Esophagus squamous epithelium (tissue), 5 donors: ENCODE results near the gene HIPK2. TPM values are rescaled to one million over a fixed set of nuclear protein-coding genes. Genes with fewer than 3 reads are reported as not detected.

Experiments used
- DNase-seq: peaks from one replicate; lab custom pipeline; 2025; lab: John Stamatoyannopoulos, UW
- H3K27ac ChIP-seq, 4 donors: fragments of 200-600 bp; sonication (generic); one replicate each; pipeline ENCODE4 v1.5.1; 2016 to 2019; ENCODE audit warnings: mild to moderate bottlenecking in 1 of 4
- H3K27me3 ChIP-seq, 4 donors: fragments of 200-600 bp; sonication (generic); 1 replicate in 3 of 4; 2 replicates in 1 of 4; pipeline versions ENCODE4 v1.5.1 to v1.6.0; 2017 to 2021; ENCODE audit warnings: antibody characterized with exemption in 1 of 4
- H3K36me3 ChIP-seq, 3 donors: fragments of 200-600 bp; sonication (generic); one replicate each; pipeline ENCODE4 v1.5.1; 2016 to 2019
- H3K4me1 ChIP-seq, 3 donors: fragments of 200-600 bp; sonication (generic); one replicate each; pipeline ENCODE4 v1.5.1; 2017 to 2019
- H3K4me3 ChIP-seq, 4 donors: fragments of 200-600 bp; sonication (generic); 1 replicate in 3 of 4; 2 replicates in 1 of 4; pipeline ENCODE4 v1.5.1; 2016 to 2019; ENCODE audit warnings: mild to moderate bottlenecking in 2 of 4, moderate library complexity in 1 of 4
- H3K9me3 ChIP-seq, 3 donors: fragments of 200-600 bp; sonication (generic); one replicate each; pipeline ENCODE4 v1.5.1; 2016 to 2019
- POLR2A ChIP-seq, 4 donors: fragments of 450-650 bp; IDR thresholded peaks; one replicate each; pipeline ENCODE4 v1.6.1; 2017; ENCODE audit warnings: antibody characterized with exemption in 4 of 4, mild to moderate bottlenecking in 4 of 4, moderate library complexity in 3 of 4
- WGBS, 2 donors: methylation state at CpG; one replicate each; pipeline ENCODE4 v1.1.5; 2018; 5-methylcytosine and 5-hydroxymethylcytosine counted together
- intact Hi-C: fragments of 100-400 bp; cut with DNase I; formaldehyde crosslinking; loops from one replicate; pipeline ENCODE4 v1.15.0; 2022
- total RNA-seq, 4 donors: library from RNA; depleted of rRNA; stranded (reverse); fragments of >200 nt; gene quantifications; one replicate each; pipeline ENCODE4 v1.1.0, GENCODE V29; 2016
- TF ChIP-seq, protein P1 (sequence below), 6 experiments: fragments of 450-650 bp in 4 of 6; fragments of 200-600 bp in 2 of 6; sonication (generic) in 2 of 6; IDR thresholded peaks; one replicate each; pipeline ENCODE4 v1.5.1; 2016 to 2019; ENCODE audit warnings: antibody characterized with exemption in 6 of 6, mild to moderate bottlenecking in 4 of 6, moderate library complexity in 4 of 6
- donor health status: DM: yes; HTN: yes; CAD: no.

Gene HIPK2
- total RNA-seq, 4 donors from 2014 or later: 17.8 to 37.9 (median 29.3) TPM

DNA sequence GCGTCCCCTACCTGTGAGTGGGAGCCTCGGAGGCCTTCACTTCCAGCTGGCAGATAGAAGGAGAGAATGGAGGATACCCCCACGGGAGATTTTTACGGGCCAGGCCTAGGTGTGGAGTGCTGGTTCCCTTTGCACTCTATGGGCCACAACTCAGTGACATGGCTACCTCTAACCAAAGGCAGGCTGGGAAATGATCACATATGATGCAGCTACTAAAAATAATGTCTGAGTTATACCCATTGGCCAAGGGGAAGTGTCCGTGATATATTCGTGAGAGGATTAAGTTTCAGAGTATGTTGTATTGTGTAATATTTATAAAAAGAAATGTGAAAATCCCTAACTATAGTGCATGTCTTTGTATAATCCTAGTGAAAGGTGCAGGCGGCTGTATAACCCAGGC lies 13.5 kb upstream of the HIPK2 start:
- no peaks in the 10 kb centered on the region for H3K27me3 ChIP-seq
- intact Hi-C loops: no loop called here
- H3K36me3 ChIP-seq: peaks cover 0 to 20% (median 0%) of the 10 kb centered on the region in 3 donors
- 83 to 89% methylated on average over 6 to 7 of the region's 7 CpGs for WGBS, 2 donors
- peaks cover 0 to 4% (median 0%) of the 10 kb centered on the region in 3 donors for H3K4me1 ChIP-seq
- TF ChIP-seq, protein P1, sequence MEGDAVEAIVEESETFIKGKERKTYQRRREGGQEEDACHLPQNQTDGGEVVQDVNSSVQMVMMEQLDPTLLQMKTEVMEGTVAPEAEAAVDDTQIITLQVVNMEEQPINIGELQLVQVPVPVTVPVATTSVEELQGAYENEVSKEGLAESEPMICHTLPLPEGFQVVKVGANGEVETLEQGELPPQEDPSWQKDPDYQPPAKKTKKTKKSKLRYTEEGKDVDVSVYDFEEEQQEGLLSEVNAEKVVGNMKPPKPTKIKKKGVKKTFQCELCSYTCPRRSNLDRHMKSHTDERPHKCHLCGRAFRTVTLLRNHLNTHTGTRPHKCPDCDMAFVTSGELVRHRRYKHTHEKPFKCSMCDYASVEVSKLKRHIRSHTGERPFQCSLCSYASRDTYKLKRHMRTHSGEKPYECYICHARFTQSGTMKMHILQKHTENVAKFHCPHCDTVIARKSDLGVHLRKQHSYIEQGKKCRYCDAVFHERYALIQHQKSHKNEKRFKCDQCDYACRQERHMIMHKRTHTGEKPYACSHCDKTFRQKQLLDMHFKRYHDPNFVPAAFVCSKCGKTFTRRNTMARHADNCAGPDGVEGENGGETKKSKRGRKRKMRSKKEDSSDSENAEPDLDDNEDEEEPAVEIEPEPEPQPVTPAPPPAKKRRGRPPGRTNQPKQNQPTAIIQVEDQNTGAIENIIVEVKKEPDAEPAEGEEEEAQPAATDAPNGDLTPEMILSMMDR (IDR thresholded peaks at IDR 0.05): no peak
- TF ChIP-seq POLR2A (IDR thresholded peaks at IDR 0.05): no peak
- no peak overlapping the region for H3K27ac ChIP-seq
- H3K9me3 ChIP-seq: no peaks in the 10 kb centered on the region
- no peak overlapping the region for H3K4me3 ChIP-seq
- no peak for DNase-seq

DNA sequence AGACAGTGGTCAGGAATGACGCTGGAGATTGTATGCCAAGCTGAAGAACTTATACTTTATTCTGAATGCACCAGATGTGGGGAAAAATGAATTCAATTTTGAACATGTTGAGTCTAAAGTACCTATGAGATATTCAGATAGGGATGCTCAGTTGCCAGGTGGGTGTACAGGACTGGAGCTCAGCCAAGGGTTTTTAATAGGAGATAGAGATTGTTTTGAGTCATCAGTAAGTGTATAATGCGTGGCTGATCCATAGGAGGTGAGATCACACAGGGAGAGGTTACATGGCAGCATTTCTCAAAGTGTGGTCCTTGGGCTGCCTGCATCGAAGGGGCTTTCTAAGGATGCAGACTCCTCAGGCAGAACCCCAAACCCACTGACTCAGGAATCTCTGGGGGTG lies 6.8 kb upstream of the HIPK2 start:
- intact Hi-C loops: loop anchor here (5.0 kb wide), 1 partner anchor 213 kb away; no protein-coding TSS in a partner anchor
- Histone ChIP-seq H3K9me3 (no peaks in the 10 kb centered on the region), H3K4me1 (peaks cover 4 to 56% (median 27%) of the 10 kb centered on the region in 3 donors), H3K27ac (peak overlapping the region in 2 of 4 donors; percentile 65 to 72), H3K36me3 (peaks cover 0 to 16% (median 0%) of the 10 kb centered on the region in 3 donors), H3K27me3 (no peaks in the 10 kb centered on the region), H3K4me3 (no peak overlapping the region)
- TF ChIP-seq, protein P1 (IDR thresholded peaks at IDR 0.05): no peak
- TF ChIP-seq POLR2A (IDR thresholded peaks at IDR 0.05): no peak
- WGBS, 2 donors: 38 to 46% methylated on average over 3 of the region's 3 CpGs
- no peak for DNase-seq

DNA sequence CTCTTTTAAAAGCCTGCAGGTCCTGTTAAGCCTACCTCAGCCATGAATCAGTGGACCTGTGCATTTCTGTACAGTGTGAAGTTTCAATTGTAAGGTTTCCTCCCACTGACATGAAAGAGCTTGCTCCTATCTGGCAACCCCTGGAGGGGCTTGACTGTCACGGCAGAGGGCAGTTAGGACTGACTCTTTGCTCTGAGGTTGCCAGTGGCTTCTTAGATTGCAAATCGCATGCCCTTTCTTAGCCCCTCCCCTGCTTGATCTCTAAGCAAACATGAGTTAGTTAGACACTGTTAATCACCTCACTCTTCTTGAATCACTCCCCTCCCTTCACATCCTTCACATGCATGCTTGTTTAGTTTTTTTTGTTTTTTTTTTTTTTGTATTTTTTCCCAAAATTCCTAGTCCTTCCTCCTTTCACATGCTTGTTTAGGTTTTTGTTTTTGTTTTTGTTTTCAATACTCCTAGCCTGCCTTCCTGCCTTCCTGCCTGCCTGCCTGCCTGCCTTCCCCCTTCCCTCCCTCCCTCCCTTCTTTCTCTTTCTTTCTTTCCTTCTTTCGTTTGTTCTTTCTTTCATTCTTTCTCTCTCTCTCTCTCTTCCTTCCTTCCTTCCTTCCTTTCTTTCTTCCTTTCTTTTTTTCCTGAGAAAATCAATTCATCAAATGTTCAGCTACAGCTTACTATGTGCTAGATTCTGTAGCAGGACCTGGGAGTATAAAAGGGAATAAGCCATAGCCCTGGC lies 6.0 kb upstream of the HIPK2 start:
- no peak overlapping the region for H3K4me3 ChIP-seq
- DNase-seq: no peak
- H3K9me3 ChIP-seq: no peaks in the 10 kb centered on the region
- intact Hi-C loops: no loop called here
- TF ChIP-seq, protein P1 (IDR thresholded peaks at IDR 0.05): peak in 1 of 6 experiments; percentile 7
- TF ChIP-seq POLR2A (IDR thresholded peaks at IDR 0.05): peak in 1 of 4 donors; percentile 14
- H3K27me3 ChIP-seq: no peaks in the 10 kb centered on the region
- peaks cover 0 to 8% (median 0%) of the 10 kb centered on the region in 3 donors for H3K36me3 ChIP-seq
- H3K27ac ChIP-seq: peak overlapping the region in 2 of 4 donors; percentile 65 to 72
- 11 to 40% methylated on average over 3 of the region's 3 CpGs for WGBS, 2 donors
- peaks cover 8 to 64% (median 31%) of the 10 kb centered on the region in 3 donors for H3K4me1 ChIP-seq

DNA sequence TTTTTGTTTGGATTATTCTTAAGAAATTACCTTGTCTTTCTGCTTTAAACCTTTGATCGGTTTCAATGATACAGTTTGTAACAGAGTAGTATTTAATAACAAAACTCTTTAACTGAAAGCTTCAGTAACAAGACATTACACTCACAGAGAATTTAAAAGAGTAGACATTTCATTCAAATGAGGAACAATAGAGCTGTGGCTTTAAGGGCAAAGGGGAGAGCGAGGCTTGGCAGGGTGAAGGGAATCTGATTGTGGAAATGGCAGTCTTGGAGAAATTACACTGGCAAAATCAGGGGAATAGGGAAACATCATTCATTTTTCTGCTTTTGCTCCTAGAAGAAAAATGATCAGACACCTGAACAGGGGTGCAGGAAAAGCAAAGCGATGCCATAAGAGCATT lies 5.1 kb upstream of the HIPK2 start:
- H3K27me3 ChIP-seq: no peaks in the 10 kb centered on the region
- intact Hi-C loops: no loop called here
- TF ChIP-seq, protein P1 (IDR thresholded peaks at IDR 0.05): no peak
- TF ChIP-seq POLR2A (IDR thresholded peaks at IDR 0.05): no peak
- DNase-seq: no peak
- H3K27ac ChIP-seq: peak overlapping the region in 2 of 4 donors; percentile 65 to 72
- H3K9me3 ChIP-seq: no peaks in the 10 kb centered on the region
- no peaks in the 10 kb centered on the region for H3K36me3 ChIP-seq
- H3K4me1 ChIP-seq: peaks cover 10 to 72% (median 31%) of the 10 kb centered on the region in 3 donors
- no peak overlapping the region for H3K4me3 ChIP-seq
- WGBS, 2 donors: 62 to 68% methylated on average over 3 of the region's 3 CpGs
